ENCODE results near the gene TOR1AIP1. TPM values are rescaled to one million over a fixed set of nuclear protein-coding genes. Genes with fewer than 3 reads are reported as not detected.

TOR1AIP1 gene
- total and polyA plus RNA-seq, 7 donors, result 15.5 to 59.6 (median 35.1) TPM

DNA sequence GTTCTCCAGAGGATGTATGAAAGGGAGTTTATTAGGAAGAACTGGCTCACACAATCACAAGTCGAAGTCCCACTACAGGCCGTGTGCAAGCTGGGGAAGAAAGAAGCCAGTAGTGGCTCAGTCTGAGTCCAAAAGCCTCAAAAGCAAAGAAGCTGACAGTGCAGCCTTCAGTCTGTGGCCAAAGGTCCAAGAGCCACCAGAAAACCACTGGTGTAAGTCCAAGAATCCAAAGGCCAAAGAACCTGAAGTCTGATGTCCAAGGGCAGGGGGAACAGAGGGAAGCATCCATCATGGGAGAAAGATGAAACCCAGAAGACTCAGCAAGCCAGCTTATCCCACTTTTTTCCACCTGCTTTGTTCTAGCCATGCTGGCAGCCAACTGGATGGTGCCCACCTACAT, 51.1 kb downstream of the TOR1AIP1 start:
- TF ChIP-seq, protein P1, sequence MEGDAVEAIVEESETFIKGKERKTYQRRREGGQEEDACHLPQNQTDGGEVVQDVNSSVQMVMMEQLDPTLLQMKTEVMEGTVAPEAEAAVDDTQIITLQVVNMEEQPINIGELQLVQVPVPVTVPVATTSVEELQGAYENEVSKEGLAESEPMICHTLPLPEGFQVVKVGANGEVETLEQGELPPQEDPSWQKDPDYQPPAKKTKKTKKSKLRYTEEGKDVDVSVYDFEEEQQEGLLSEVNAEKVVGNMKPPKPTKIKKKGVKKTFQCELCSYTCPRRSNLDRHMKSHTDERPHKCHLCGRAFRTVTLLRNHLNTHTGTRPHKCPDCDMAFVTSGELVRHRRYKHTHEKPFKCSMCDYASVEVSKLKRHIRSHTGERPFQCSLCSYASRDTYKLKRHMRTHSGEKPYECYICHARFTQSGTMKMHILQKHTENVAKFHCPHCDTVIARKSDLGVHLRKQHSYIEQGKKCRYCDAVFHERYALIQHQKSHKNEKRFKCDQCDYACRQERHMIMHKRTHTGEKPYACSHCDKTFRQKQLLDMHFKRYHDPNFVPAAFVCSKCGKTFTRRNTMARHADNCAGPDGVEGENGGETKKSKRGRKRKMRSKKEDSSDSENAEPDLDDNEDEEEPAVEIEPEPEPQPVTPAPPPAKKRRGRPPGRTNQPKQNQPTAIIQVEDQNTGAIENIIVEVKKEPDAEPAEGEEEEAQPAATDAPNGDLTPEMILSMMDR (IDR thresholded peaks at IDR 0.05), result no peak
- no peaks in the 10 kb centered on the region for H3K36me3 ChIP-seq (ENCODE audit: insufficient read depth in 1 of 2, low read depth in 1 of 2)
- no peak for ATAC-seq
- 69 to 91% (median 83%) methylated on average over 2 of the region's 2 CpGs for WGBS, 3 donors
- DNase-seq, result no peak
- H3K9me3 ChIP-seq, result no peaks in the 10 kb centered on the region
- intact Hi-C loops (cut with DNase I), result no loop called here
- H3K27ac ChIP-seq, result no peak overlapping the region
- H3K27me3 ChIP-seq (ENCODE audit: insufficient read depth in 3 of 3, low read length in 2 of 3), result no peaks in the 10 kb centered on the region
- H3K4me1 ChIP-seq, result no peaks in the 10 kb centered on the region
- no peak overlapping the region for H3K4me3 ChIP-seq

DNA sequence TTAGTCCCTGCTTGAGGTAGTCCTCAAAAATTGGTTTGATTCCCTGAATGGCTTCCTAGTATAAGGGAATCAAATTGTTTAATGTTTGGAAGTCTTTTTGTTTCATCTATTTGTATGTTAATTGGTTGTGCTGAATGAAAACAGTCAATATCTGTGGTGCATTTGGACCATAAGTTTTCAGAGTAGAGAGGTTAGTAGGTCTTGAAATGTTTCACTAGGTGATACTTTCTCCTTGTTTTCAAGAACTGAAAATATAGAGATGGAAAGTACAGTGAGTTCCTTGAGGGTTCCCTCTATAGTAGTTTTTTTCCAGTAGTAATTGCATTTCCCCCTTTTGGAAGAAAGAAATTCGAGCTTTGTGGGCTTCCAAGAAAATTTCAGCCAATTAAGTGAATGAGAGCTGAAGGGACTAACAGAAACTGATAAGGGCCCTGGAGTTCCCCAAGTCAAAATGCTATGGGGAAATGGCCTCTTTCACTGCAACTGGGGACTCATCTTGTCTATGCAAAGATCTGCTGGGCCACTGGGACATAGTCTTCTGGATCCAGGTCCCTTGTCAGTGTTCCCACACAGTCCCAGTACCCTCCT, 53.9 kb downstream of the TOR1AIP1 start:
- Histone ChIP-seq H3K27me3 (ENCODE audit: insufficient read depth in 3 of 3, low read length in 2 of 3) (no peaks in the 10 kb centered on the region), H3K9me3 (no peaks in the 10 kb centered on the region), H3K4me3 (no peak overlapping the region), H3K36me3 (ENCODE audit: insufficient read depth in 1 of 2, low read depth in 1 of 2) (no peaks in the 10 kb centered on the region), H3K4me1 (no peaks in the 10 kb centered on the region), H3K27ac (no peak overlapping the region)
- intact Hi-C loops (cut with DNase I), result no loop called here
- DNase-seq, result no peak
- TF ChIP-seq, protein P1 (IDR thresholded peaks at IDR 0.05), result no peak
- 50 to 67% (median 52%) methylated on average over 1 of the region's 1 CpG for WGBS, 3 donors
- ATAC-seq, result no peak

DNA sequence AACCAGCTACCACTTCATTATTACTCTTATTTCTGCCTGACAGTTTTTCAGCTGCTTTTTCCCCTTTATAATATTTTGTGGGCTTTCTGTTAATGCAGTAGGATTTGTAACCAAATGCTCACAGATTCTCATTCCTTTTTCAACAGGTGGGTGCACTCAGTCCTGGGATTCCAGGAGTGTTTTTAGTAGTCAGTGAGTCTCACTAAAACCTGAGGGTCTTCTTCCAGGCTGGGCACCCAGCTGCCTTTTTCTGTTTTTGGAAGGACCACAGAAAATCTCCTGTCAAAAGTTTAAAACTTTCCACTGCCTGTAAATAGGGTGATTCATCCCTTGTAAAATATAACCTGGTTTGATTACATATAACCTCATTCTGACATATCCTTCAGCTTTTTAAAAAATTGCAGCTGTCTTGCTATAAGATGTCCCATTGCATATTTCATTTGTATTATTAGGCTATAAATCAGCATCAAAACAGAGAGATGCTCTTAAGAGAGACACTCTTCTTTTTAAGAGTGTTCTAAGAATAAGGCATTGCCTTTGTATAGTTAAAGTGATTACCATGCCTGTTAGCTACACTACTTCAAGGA, 55.7 kb downstream of the TOR1AIP1 start:
- no peak for DNase-seq
- Histone ChIP-seq H3K27ac (no peak overlapping the region), H3K36me3 (ENCODE audit: insufficient read depth in 1 of 2, low read depth in 1 of 2) (no peaks in the 10 kb centered on the region), H3K27me3 (ENCODE audit: insufficient read depth in 3 of 3, low read length in 2 of 3) (no peaks in the 10 kb centered on the region), H3K9me3 (no peaks in the 10 kb centered on the region), H3K4me1 (no peaks in the 10 kb centered on the region), H3K4me3 (no peak overlapping the region)
- ATAC-seq, result no peak
- intact Hi-C loops (cut with DNase I), result no loop called here
- TF ChIP-seq, protein P1 (IDR thresholded peaks at IDR 0.05), result no peak

DNA sequence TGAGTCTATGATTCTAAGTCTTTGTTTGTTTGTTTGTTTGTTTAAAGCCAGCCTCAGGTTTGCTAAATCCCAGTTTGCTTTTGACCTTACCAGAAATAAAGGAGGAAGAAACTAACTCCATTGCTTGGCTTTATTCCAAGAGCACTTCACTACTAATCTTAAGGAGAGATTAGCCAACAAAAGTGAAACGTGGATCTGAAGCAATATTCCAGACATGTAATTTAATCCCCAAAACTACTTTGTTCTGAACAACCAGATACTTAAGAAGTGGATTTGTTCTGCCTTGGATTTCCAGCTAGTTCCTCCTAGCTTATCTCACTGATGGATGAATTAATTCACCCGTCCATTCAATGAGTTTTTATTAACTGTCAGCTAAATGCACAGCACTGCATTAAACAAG, 56.7 kb downstream of the TOR1AIP1 start:
- H3K4me1 ChIP-seq, result no peaks in the 10 kb centered on the region
- H3K9me3 ChIP-seq, result no peaks in the 10 kb centered on the region
- ATAC-seq (no peak), DNase-seq (no peak)
- no peaks in the 10 kb centered on the region for H3K36me3 ChIP-seq (ENCODE audit: insufficient read depth in 1 of 2, low read depth in 1 of 2)
- intact Hi-C loops (cut with DNase I), result no loop called here
- 21 to 33% (median 27%) methylated on average over 2 of the region's 2 CpGs for WGBS, 3 donors
- TF ChIP-seq, protein P1 (IDR thresholded peaks at IDR 0.05), result no peak
- H3K27me3 ChIP-seq (ENCODE audit: insufficient read depth in 3 of 3, low read length in 2 of 3), result no peaks in the 10 kb centered on the region
- no peak overlapping the region for H3K4me3 ChIP-seq
- H3K27ac ChIP-seq, result no peak overlapping the region

DNA sequence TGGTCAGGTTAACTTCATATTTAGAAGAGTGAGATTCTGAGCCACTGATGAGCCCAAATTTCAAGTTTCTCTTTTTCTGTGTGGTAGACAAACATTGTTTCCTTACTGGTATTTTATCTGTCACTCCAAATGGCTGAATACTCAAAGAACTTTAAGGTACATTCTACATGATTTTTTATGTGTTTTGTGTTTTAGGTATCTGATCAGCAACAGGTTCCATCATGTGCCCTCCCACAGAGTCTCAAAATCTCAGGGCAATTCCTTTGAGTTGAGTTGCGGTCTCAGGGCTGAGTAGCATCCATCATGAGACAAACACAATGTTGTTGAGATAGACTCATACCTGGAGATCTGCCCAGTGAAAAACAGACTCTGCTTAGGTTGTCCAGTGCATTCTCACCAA, 57.9 kb downstream of the TOR1AIP1 start:
- DNase-seq, result no peak
- Histone ChIP-seq H3K4me1 (no peaks in the 10 kb centered on the region), H3K36me3 (ENCODE audit: insufficient read depth in 1 of 2, low read depth in 1 of 2) (no peaks in the 10 kb centered on the region), H3K27ac (no peak overlapping the region), H3K27me3 (ENCODE audit: insufficient read depth in 3 of 3, low read length in 2 of 3) (no peaks in the 10 kb centered on the region), H3K9me3 (no peaks in the 10 kb centered on the region), H3K4me3 (no peak overlapping the region)
- 89 to 100% (median 97%) methylated on average over 1 of the region's 1 CpG for WGBS, 3 donors
- ATAC-seq, result no peak
- intact Hi-C loops (cut with DNase I), result no loop called here
- TF ChIP-seq, protein P1 (IDR thresholded peaks at IDR 0.05), result no peak
